ENCODE results near the gene ERMN. TPM values are rescaled to one million over a fixed set of nuclear protein-coding genes. Genes with fewer than 3 reads are reported as not detected.

Gene ERMN
- total RNA-seq, 2 experiments from 2014 or later = 17.3 to 18.0 TPM

DNA sequence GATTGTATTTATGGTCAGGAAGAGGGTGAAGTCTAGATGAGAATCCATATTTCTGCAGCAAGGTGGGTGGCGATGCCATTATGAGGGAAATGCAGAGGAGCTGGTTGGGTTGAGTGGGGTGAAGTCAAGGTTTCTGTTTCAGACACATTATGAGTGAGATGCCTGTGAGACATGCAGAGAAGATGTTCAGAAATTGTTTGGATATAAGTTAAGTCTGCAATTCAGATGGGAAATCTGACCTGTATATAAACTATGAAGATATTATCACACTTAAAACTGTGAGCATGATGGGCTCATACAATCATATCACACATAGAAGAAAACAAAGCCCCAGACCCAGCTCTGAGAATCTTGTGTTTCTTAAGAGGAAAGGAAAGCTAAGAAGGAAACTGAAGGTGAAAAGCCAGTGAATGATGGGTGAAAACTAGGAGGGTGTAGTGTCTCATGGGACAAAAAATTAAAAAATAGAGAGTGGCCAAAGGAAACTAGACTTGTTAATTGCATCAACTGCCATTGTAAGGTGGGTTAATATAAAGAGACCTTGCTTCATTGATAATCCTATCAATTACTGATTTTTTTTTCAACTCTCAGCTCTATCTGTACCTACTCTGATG is 53.9 kb downstream of the ERMN start:
- ATAC-seq (ENCODE audit: poor library complexity) = no peak
- H3K27me3 ChIP-seq (ENCODE audit: control insufficient read depth in 1 of 2, insufficient read depth in 2 of 2, low read length in 2 of 2) = no peaks in the 10 kb centered on the region
- H3K4me3 Mint-ChIP-seq = no peak overlapping the region
- TF ChIP-seq, protein P1, sequence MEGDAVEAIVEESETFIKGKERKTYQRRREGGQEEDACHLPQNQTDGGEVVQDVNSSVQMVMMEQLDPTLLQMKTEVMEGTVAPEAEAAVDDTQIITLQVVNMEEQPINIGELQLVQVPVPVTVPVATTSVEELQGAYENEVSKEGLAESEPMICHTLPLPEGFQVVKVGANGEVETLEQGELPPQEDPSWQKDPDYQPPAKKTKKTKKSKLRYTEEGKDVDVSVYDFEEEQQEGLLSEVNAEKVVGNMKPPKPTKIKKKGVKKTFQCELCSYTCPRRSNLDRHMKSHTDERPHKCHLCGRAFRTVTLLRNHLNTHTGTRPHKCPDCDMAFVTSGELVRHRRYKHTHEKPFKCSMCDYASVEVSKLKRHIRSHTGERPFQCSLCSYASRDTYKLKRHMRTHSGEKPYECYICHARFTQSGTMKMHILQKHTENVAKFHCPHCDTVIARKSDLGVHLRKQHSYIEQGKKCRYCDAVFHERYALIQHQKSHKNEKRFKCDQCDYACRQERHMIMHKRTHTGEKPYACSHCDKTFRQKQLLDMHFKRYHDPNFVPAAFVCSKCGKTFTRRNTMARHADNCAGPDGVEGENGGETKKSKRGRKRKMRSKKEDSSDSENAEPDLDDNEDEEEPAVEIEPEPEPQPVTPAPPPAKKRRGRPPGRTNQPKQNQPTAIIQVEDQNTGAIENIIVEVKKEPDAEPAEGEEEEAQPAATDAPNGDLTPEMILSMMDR (IDR thresholded peaks at IDR 0.05) = no peak
- no peaks in the 10 kb centered on the region for H3K9me3 Mint-ChIP-seq
- H3K27me3 Mint-ChIP-seq = peaks cover under 1% of the 10 kb centered on the region
- no peaks in the 10 kb centered on the region for H3K4me1 ChIP-seq (ENCODE audit: insufficient read depth, low read length)
- no peak for DNase-seq
- intact Hi-C loops (cut with DNase I, micrococcal nuclease) = no loop called here
- CTCF ChIA-PET = interaction anchor here (1.3 kb wide), 1 partner anchor 31 kb away, joined by 4 read pairs; no protein-coding TSS in a partner anchor
- no peak overlapping the region for H3K27ac Mint-ChIP-seq
- no peaks in the 10 kb centered on the region for H3K9me3 ChIP-seq (ENCODE audit: control insufficient read depth in 1 of 2, insufficient read depth in 1 of 2, low read length in 2 of 2)
- H3K36me3 Mint-ChIP-seq (ENCODE audit: low read depth) = no peaks in the 10 kb centered on the region
- no peak overlapping the region for H3K4me3 ChIP-seq (ENCODE audit: low read length)
- no peaks in the 10 kb centered on the region for H3K4me1 Mint-ChIP-seq (ENCODE audit: low read depth)
- POLR2A ChIA-PET = no interaction called here
- no peak overlapping the region for H3K27ac ChIP-seq (ENCODE audit: low read depth in 1 of 2, low read length in 2 of 2)
- no peaks in the 10 kb centered on the region for H3K36me3 ChIP-seq (ENCODE audit: insufficient read depth, low read length)

DNA sequence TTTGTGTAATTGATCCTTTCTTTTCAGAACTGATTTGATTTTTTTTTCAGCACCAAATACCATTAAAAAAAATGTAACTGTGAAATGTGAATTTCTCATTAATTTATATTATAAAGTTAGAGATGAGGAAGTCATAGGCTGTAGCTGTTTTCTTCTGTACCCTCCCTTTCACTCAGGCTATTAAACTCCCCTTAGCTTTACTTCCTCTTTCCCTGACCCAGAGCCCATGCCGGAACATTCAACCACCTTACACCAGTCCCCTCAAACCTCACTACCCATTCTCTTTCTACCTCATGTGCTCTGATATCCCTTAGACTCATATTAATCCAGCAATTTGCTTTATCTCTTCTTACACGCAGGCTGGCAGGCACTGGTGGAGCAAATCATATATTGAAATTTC is 55.7 kb downstream of the ERMN start:
- no peak overlapping the region for H3K27ac ChIP-seq (ENCODE audit: low read depth in 1 of 2, low read length in 2 of 2)
- H3K4me1 ChIP-seq (ENCODE audit: insufficient read depth, low read length) = no peaks in the 10 kb centered on the region
- H3K4me3 ChIP-seq (ENCODE audit: low read length) = no peak overlapping the region
- Mint-ChIP-seq H3K4me3 (no peak overlapping the region), H3K27me3 (no peaks in the 10 kb centered on the region), H3K27ac (no peak overlapping the region), H3K9me3 (no peaks in the 10 kb centered on the region), H3K36me3 (ENCODE audit: low read depth) (no peaks in the 10 kb centered on the region), H3K4me1 (ENCODE audit: low read depth) (no peaks in the 10 kb centered on the region)
- CTCF ChIA-PET = no interaction called here
- TF ChIP-seq, protein P1 (IDR thresholded peaks at IDR 0.05) = no peak
- no peaks in the 10 kb centered on the region for H3K36me3 ChIP-seq (ENCODE audit: insufficient read depth, low read length)
- no peaks in the 10 kb centered on the region for H3K27me3 ChIP-seq (ENCODE audit: control insufficient read depth in 1 of 2, insufficient read depth in 2 of 2, low read length in 2 of 2)
- POLR2A ChIA-PET = no interaction called here
- intact Hi-C loops (cut with DNase I, micrococcal nuclease) = no loop called here
- ATAC-seq (ENCODE audit: poor library complexity) (no peak), DNase-seq (no peak)
- no peaks in the 10 kb centered on the region for H3K9me3 ChIP-seq (ENCODE audit: control insufficient read depth in 1 of 2, insufficient read depth in 1 of 2, low read length in 2 of 2)

DNA sequence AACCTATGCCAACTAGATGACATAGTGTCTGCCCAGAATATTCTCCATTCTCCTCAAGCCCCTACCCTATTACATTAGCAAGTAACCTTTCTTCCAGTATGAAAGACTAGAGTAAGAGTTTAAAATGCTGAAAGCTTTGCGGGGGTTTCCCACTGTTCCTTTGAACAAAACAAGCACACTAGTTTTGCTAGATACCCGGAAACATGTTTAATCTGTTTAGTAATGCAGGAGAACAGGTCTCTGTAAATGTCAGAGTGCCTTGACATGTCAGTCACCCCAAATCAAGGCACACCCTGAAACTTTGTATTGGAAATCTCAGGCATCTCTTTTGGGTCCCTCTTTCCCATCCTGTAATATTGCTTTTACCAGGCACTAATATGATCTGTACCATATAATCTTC is 56.6 kb downstream of the ERMN start:
- ChIA-PET POLR2A (no interaction called here), CTCF (no interaction called here)
- H3K36me3 Mint-ChIP-seq (ENCODE audit: low read depth) = no peaks in the 10 kb centered on the region
- Histone ChIP-seq H3K4me1 (ENCODE audit: insufficient read depth, low read length) (no peaks in the 10 kb centered on the region), H3K4me3 (ENCODE audit: low read length) (no peak overlapping the region), H3K27ac (ENCODE audit: low read depth in 1 of 2, low read length in 2 of 2) (no peak overlapping the region), H3K9me3 (ENCODE audit: control insufficient read depth in 1 of 2, insufficient read depth in 1 of 2, low read length in 2 of 2) (no peaks in the 10 kb centered on the region), H3K27me3 (ENCODE audit: control insufficient read depth in 1 of 2, insufficient read depth in 2 of 2, low read length in 2 of 2) (no peaks in the 10 kb centered on the region), H3K36me3 (ENCODE audit: insufficient read depth, low read length) (no peaks in the 10 kb centered on the region)
- intact Hi-C loops (cut with DNase I, micrococcal nuclease) = no loop called here
- no peaks in the 10 kb centered on the region for H3K4me1 Mint-ChIP-seq (ENCODE audit: low read depth)
- no peak overlapping the region for H3K4me3 Mint-ChIP-seq
- ATAC-seq (ENCODE audit: poor library complexity) = no peak
- H3K27ac Mint-ChIP-seq = no peak overlapping the region
- DNase-seq = no peak
- no peaks in the 10 kb centered on the region for H3K27me3 Mint-ChIP-seq
- TF ChIP-seq, protein P1 (IDR thresholded peaks at IDR 0.05) = no peak
- no peaks in the 10 kb centered on the region for H3K9me3 Mint-ChIP-seq

Other genes with a start within 250 kb of the ERMN start
- gene GALNT5, start 68.1 kb downstream of the ERMN start, total RNA-seq = not detected
- gene CYTIP, start 118.3 kb upstream of the ERMN start, total RNA-seq = 100 to 1,000 TPM; 474 to 490 TPM

All from CD4-positive, alpha-beta T cell (primary cell).